ENCODE measurements around the gene WDFY2.

The WDFY2 gene

DNA sequence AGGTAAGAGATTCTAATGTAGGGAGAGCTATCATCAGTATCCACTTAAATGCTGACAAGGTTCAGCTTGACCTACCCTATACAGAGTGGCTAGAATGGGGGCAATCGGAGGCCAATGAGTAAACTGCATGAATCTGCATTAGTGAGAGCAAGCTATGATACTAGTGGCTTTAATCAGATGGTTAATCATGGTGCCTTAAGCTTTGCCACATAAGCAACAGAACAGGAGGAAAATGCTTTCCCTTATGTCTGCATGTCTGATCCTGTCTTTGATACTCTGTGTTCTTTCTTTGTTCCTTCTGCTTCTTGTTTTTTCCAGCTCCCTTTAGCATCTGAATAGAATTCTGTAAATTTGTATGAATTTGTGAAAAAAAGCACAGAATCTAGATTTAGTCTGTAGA, 91.1 kb downstream of the WDFY2 start:
- no peak overlapping the region for H3K4me3 ChIP-seq (ENCODE audit: low read depth in 1 of 5, low read length in 5 of 5)
- no peak overlapping the region for H3K9ac ChIP-seq (ENCODE audit: low read length in 5 of 5)
- no peaks in the 10 kb centered on the region for H3K27me3 ChIP-seq (ENCODE audit: control insufficient read depth in 5 of 5, insufficient read depth in 4 of 5, low read length in 5 of 5)
- H3K36me3 ChIP-seq (ENCODE audit: control insufficient read depth in 5 of 5, insufficient read depth in 5 of 5, low read length in 5 of 5) = no peaks in the 10 kb centered on the region
- peaks cover 0 to 2% (median 0%) of the 10 kb centered on the region in 5 donors for H3K9me3 ChIP-seq (ENCODE audit: control insufficient read depth in 5 of 5, low read length in 5 of 5)
- H3K4me1 ChIP-seq (ENCODE audit: control insufficient read depth in 5 of 5, insufficient read depth in 5 of 5, low read length in 5 of 5) = peaks cover 0 to 11% (median 0%) of the 10 kb centered on the region in 5 donors
- no peak overlapping the region for H3K27ac ChIP-seq (ENCODE audit: low read depth, low read length)

DNA sequence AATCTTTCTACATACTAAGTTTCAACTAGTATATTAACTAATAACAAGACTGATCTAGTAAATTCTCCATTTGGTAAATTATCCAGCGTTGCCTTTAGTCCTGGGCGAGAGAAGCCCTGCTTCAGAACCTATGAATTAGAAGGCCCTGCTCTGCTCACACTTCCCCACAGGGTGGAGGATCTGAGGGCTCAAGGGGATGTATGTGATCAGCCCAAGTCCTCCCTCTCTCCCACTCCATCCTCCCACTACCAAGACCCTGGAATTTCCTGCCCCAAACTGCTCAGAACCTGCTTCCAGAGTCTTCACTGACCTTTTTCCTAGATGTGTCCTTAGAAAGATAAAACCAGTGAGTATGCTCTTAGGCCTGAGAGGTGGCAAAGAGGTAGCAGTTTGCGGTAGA, 91.6 kb downstream of the WDFY2 start:
- Histone ChIP-seq H3K4me3 (ENCODE audit: low read depth in 1 of 5, low read length in 5 of 5) (no peak overlapping the region), H3K27me3 (ENCODE audit: control insufficient read depth in 5 of 5, insufficient read depth in 4 of 5, low read length in 5 of 5) (no peaks in the 10 kb centered on the region), H3K9ac (ENCODE audit: low read length in 5 of 5) (no peak overlapping the region), H3K4me1 (ENCODE audit: control insufficient read depth in 5 of 5, insufficient read depth in 5 of 5, low read length in 5 of 5) (peaks cover 0 to 11% (median 0%) of the 10 kb centered on the region in 5 donors), H3K27ac (ENCODE audit: low read depth, low read length) (no peak overlapping the region), H3K36me3 (ENCODE audit: control insufficient read depth in 5 of 5, insufficient read depth in 5 of 5, low read length in 5 of 5) (no peaks in the 10 kb centered on the region), H3K9me3 (ENCODE audit: control insufficient read depth in 5 of 5, low read length in 5 of 5) (peaks cover 0 to 2% (median 0%) of the 10 kb centered on the region in 5 donors)

DNA sequence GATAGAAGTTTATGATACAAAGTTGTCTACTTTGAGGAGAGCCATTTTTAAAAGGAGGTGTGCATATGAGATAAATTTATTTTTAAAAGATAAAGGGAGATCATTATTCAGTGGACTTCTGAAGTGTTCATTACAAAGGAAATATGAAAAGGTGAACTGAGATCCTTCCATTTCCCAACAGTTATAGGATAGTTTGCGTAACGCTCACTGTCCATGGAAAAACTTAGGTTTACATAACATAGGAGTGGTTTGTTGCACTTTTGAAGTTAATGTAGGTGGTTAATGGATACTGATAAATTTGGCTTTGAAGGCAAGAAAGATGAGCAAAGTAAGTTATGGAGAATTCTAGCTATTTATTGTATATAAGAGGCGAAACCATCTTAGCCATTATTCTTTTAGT, 92.5 kb downstream of the WDFY2 start:
- no peaks in the 10 kb centered on the region for H3K9me3 ChIP-seq (ENCODE audit: control insufficient read depth in 5 of 5, low read length in 5 of 5)
- no peak overlapping the region for H3K9ac ChIP-seq (ENCODE audit: low read length in 5 of 5)
- H3K36me3 ChIP-seq (ENCODE audit: control insufficient read depth in 5 of 5, insufficient read depth in 5 of 5, low read length in 5 of 5) = no peaks in the 10 kb centered on the region
- no peak overlapping the region for H3K4me3 ChIP-seq (ENCODE audit: low read depth in 1 of 5, low read length in 5 of 5)
- H3K27ac ChIP-seq (ENCODE audit: low read depth, low read length) = no peak overlapping the region
- H3K4me1 ChIP-seq (ENCODE audit: control insufficient read depth in 5 of 5, insufficient read depth in 5 of 5, low read length in 5 of 5) = peaks cover 0 to 11% (median 0%) of the 10 kb centered on the region in 5 donors
- H3K27me3 ChIP-seq (ENCODE audit: control insufficient read depth in 5 of 5, insufficient read depth in 4 of 5, low read length in 5 of 5) = no peaks in the 10 kb centered on the region

DNA sequence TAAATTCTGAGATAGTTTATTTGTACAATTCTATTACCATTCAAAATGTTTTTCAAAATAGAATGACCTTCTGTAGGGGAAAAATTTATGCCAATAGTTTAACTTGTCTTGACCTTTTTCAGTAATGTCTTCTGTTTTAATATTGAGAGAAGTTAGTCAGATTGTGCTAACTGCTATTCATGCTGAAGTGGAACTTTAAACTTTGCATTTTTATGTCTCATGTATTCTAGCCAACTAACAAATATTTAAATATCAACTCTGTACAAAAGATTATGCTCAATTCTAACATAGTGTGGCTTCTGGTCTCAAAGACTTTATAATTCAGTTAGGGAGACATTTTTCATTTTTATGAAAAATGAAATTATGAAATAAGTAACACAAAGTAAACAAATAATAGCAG, 94.2 kb downstream of the WDFY2 start:
- Histone ChIP-seq H3K27ac (ENCODE audit: low read depth, low read length) (no peak overlapping the region), H3K27me3 (ENCODE audit: control insufficient read depth in 5 of 5, insufficient read depth in 4 of 5, low read length in 5 of 5) (no peaks in the 10 kb centered on the region), H3K36me3 (ENCODE audit: control insufficient read depth in 5 of 5, insufficient read depth in 5 of 5, low read length in 5 of 5) (no peaks in the 10 kb centered on the region), H3K9ac (ENCODE audit: low read length in 5 of 5) (no peak overlapping the region), H3K4me1 (ENCODE audit: control insufficient read depth in 5 of 5, insufficient read depth in 5 of 5, low read length in 5 of 5) (peaks cover 0 to 5% (median 0%) of the 10 kb centered on the region in 5 donors), H3K4me3 (ENCODE audit: low read depth in 1 of 5, low read length in 5 of 5) (no peak overlapping the region), H3K9me3 (ENCODE audit: control insufficient read depth in 5 of 5, low read length in 5 of 5) (no peaks in the 10 kb centered on the region)

DNA sequence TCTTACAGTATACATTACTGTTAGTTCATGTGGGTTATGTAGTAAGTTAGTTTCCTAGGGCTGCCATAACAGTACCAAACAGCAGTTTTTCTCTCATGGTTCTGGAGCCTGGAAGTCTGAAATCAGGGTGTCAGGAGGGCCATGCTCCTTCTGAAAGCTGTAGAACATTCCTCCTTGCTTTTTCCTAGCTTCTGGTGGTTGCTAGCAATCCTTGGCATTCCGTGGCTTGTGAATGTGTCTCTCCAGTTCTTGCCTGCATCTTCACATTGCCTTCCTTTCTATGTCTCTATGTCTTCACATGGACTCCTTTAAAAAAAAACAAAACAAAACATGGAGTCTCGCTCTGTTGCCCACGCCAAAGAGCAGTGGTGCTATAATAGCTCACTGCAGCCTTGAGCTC, 95.4 kb downstream of the WDFY2 start:
- Histone ChIP-seq H3K27me3 (ENCODE audit: control insufficient read depth in 5 of 5, insufficient read depth in 4 of 5, low read length in 5 of 5) (no peaks in the 10 kb centered on the region), H3K9me3 (ENCODE audit: control insufficient read depth in 5 of 5, low read length in 5 of 5) (no peaks in the 10 kb centered on the region), H3K4me3 (ENCODE audit: low read depth in 1 of 5, low read length in 5 of 5) (no peak overlapping the region), H3K36me3 (ENCODE audit: control insufficient read depth in 5 of 5, insufficient read depth in 5 of 5, low read length in 5 of 5) (no peaks in the 10 kb centered on the region), H3K27ac (ENCODE audit: low read depth, low read length) (no peak overlapping the region), H3K4me1 (ENCODE audit: control insufficient read depth in 5 of 5, insufficient read depth in 5 of 5, low read length in 5 of 5) (peaks cover 0 to 3% (median 0%) of the 10 kb centered on the region in 5 donors), H3K9ac (ENCODE audit: low read length in 5 of 5) (no peak overlapping the region)

DNA sequence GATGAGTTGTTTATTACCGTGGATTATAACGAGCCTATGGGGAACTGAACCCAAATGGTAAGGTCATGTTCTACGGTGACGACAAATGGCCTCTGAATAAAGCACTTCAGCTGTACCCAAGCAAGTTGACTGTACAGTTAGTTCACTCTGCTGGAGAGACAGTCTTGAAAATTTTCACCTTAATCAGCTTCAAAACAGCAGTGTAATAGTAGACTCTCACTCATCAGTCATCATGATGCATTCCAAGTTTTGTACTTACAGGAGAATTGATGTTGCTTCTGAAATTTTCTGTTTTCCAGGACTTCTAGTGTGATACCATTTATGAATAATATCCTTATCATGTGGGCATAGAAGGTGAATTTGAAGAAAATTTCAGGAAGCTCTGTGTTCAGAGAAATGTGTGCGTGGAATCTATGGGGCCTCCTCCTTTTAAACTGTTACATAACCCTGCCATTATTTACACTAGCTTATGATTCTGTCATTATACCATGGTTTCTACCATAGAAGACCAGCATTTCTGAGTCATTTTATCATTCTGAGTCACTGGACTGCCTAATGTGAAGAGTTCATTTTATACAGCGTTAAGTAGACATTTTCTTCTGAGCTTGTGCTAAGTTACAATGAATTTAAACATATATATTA, 96.9 kb downstream of the WDFY2 start:
- Histone ChIP-seq H3K36me3 (ENCODE audit: control insufficient read depth in 5 of 5, insufficient read depth in 5 of 5, low read length in 5 of 5) (no peaks in the 10 kb centered on the region), H3K4me3 (ENCODE audit: low read depth in 1 of 5, low read length in 5 of 5) (no peak overlapping the region), H3K9me3 (ENCODE audit: control insufficient read depth in 5 of 5, low read length in 5 of 5) (no peaks in the 10 kb centered on the region), H3K9ac (ENCODE audit: low read length in 5 of 5) (no peak overlapping the region), H3K27me3 (ENCODE audit: control insufficient read depth in 5 of 5, insufficient read depth in 4 of 5, low read length in 5 of 5) (no peaks in the 10 kb centered on the region), H3K27ac (ENCODE audit: low read depth, low read length) (no peak overlapping the region), H3K4me1 (ENCODE audit: control insufficient read depth in 5 of 5, insufficient read depth in 5 of 5, low read length in 5 of 5) (peaks cover 0 to 3% (median 0%) of the 10 kb centered on the region in 5 donors)

DNA sequence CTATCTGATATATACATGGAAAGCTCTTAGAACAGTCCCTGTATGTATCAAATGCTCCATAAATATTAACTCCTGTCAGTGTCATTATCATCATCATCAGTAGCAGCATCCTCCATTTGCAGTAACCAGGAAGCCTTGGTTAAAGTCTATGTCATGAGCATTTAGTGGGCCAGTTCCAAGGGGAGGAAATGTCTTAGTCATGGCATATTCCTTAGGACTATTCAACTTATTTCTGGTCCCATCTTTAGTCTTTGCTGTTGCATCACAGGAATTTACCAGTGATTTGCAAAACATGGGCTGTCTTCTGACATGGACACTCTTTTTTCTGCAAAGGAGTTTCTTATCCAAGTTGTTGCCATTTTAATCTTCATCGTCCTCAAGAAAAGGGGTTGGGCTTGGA, 98.4 kb downstream of the WDFY2 start:
- no peak overlapping the region for H3K9ac ChIP-seq (ENCODE audit: low read length in 5 of 5)
- H3K36me3 ChIP-seq (ENCODE audit: control insufficient read depth in 5 of 5, insufficient read depth in 5 of 5, low read length in 5 of 5) = no peaks in the 10 kb centered on the region
- no peaks in the 10 kb centered on the region for H3K27me3 ChIP-seq (ENCODE audit: control insufficient read depth in 5 of 5, insufficient read depth in 4 of 5, low read length in 5 of 5)
- no peaks in the 10 kb centered on the region for H3K9me3 ChIP-seq (ENCODE audit: control insufficient read depth in 5 of 5, low read length in 5 of 5)
- H3K27ac ChIP-seq (ENCODE audit: low read depth, low read length) = no peak overlapping the region
- H3K4me1 ChIP-seq (ENCODE audit: control insufficient read depth in 5 of 5, insufficient read depth in 5 of 5, low read length in 5 of 5) = peaks cover 0 to 3% (median 0%) of the 10 kb centered on the region in 5 donors
- H3K4me3 ChIP-seq (ENCODE audit: low read depth in 1 of 5, low read length in 5 of 5) = no peak overlapping the region

DNA sequence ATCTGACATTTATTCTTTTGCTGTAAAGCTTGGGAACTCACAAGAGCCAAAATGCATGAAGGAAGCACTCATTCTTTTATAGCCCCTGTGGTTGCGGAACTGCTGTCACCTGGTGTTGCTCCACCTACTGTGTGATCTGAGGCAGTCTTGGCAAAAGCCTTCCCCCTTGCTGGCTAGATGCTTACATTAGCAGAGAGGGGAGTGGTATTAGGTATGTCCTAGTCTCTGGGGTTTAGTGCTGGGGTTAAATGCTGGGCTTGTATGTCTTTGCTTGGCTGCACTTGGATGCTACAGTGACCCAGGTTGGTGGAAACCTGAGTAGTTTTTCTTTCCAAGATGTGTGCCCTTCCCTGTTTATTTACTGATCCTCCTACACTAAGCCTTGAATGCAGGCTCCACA, 99.3 kb downstream of the WDFY2 start:
- Histone ChIP-seq H3K9ac (ENCODE audit: low read length in 5 of 5) (no peak overlapping the region), H3K36me3 (ENCODE audit: control insufficient read depth in 5 of 5, insufficient read depth in 5 of 5, low read length in 5 of 5) (no peaks in the 10 kb centered on the region), H3K4me3 (ENCODE audit: low read depth in 1 of 5, low read length in 5 of 5) (no peak overlapping the region), H3K4me1 (ENCODE audit: control insufficient read depth in 5 of 5, insufficient read depth in 5 of 5, low read length in 5 of 5) (peaks cover 0 to 3% (median 0%) of the 10 kb centered on the region in 5 donors), H3K9me3 (ENCODE audit: control insufficient read depth in 5 of 5, low read length in 5 of 5) (no peaks in the 10 kb centered on the region), H3K27me3 (ENCODE audit: control insufficient read depth in 5 of 5, insufficient read depth in 4 of 5, low read length in 5 of 5) (no peaks in the 10 kb centered on the region), H3K27ac (ENCODE audit: low read depth, low read length) (no peak overlapping the region)

DNA sequence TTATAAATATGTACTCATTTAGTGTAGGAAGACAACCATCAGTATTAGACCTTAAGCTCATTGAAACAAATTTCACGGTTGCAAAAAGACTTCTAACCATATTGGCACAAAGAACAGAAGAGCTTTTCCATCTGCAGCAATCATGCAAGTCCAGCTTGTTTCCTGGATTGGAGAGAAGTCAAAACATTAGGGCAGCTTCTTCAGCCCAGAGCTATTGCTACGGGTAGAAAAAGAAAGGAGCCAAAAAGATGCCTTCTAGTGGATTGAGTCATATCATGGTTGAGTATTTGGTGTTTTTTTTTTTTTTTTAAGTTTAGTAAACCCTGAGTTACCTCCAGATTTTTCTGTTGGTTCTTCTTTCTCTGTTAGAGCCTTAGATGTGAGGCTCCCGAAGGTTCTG, 99.8 kb downstream of the WDFY2 start:
- no peak overlapping the region for H3K4me3 ChIP-seq (ENCODE audit: low read depth in 1 of 5, low read length in 5 of 5)
- no peaks in the 10 kb centered on the region for H3K27me3 ChIP-seq (ENCODE audit: control insufficient read depth in 5 of 5, insufficient read depth in 4 of 5, low read length in 5 of 5)
- no peaks in the 10 kb centered on the region for H3K9me3 ChIP-seq (ENCODE audit: control insufficient read depth in 5 of 5, low read length in 5 of 5)
- no peak overlapping the region for H3K9ac ChIP-seq (ENCODE audit: low read length in 5 of 5)
- no peaks in the 10 kb centered on the region for H3K36me3 ChIP-seq (ENCODE audit: control insufficient read depth in 5 of 5, insufficient read depth in 5 of 5, low read length in 5 of 5)
- H3K4me1 ChIP-seq (ENCODE audit: control insufficient read depth in 5 of 5, insufficient read depth in 5 of 5, low read length in 5 of 5) = peaks cover 0 to 3% (median 0%) of the 10 kb centered on the region in 5 donors
- H3K27ac ChIP-seq (ENCODE audit: low read depth, low read length) = no peak overlapping the region

DNA sequence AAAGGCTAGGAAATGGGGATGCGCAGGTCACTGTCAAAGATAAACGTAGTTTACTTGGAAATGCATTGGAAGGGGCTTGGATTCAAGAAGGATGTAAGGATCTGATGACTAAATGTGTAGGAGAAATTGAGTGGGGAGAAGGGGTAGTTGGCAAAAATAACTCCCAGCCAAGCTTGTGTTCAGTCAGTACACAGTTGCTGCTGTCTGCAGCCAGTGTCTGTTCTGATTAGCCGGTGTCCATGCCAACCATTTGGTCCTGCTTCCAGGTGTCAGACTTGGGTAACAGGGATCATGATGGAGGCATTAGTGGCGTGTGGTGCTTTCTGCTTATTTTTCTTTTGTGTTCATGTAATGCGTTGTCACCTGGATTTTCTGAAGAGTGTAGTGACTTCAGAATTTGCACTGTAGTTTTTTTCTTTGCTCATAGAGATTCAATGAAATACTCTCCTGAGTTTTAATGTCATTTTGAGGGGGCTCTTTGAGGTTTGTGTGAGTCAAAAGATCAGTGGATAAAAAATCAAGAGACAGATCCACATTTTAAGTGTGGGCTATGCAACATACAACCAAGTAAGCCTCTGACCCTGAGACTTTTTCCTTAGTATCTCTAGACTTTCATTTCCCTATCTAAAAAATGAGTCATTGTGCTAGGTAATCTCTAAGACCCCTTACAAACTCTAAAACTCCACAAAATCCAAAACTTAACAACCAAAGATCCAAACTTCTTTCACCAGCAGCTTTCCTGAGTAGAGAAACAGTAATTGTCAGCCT, 103.9 kb downstream of the WDFY2 start:
- no peaks in the 10 kb centered on the region for H3K9me3 ChIP-seq (ENCODE audit: control insufficient read depth in 5 of 5, low read length in 5 of 5)
- no peaks in the 10 kb centered on the region for H3K27me3 ChIP-seq (ENCODE audit: control insufficient read depth in 5 of 5, insufficient read depth in 4 of 5, low read length in 5 of 5)
- peaks cover 0 to 3% (median 0%) of the 10 kb centered on the region in 5 donors for H3K4me1 ChIP-seq (ENCODE audit: control insufficient read depth in 5 of 5, insufficient read depth in 5 of 5, low read length in 5 of 5)
- no peak overlapping the region for H3K27ac ChIP-seq (ENCODE audit: low read depth, low read length)
- H3K9ac ChIP-seq (ENCODE audit: low read length in 5 of 5) = no peak overlapping the region
- no peak overlapping the region for H3K4me3 ChIP-seq (ENCODE audit: low read depth in 1 of 5, low read length in 5 of 5)
- H3K36me3 ChIP-seq (ENCODE audit: control insufficient read depth in 5 of 5, insufficient read depth in 5 of 5, low read length in 5 of 5) = no peaks in the 10 kb centered on the region
